GM19023 (cell line): ENCODE measurements around the gene TCP10L.

Source experiments
- ATAC-seq: cut with Tn5 transposase; IDR thresholded peaks from one replicate; pipeline ENCODE4 v1.9.1; 2021; ENCODE audit warnings: mild to moderate bottlenecking, moderate library complexity; ENCODE audit not compliant: unreplicated experiment

The TCP10L gene

DNA sequence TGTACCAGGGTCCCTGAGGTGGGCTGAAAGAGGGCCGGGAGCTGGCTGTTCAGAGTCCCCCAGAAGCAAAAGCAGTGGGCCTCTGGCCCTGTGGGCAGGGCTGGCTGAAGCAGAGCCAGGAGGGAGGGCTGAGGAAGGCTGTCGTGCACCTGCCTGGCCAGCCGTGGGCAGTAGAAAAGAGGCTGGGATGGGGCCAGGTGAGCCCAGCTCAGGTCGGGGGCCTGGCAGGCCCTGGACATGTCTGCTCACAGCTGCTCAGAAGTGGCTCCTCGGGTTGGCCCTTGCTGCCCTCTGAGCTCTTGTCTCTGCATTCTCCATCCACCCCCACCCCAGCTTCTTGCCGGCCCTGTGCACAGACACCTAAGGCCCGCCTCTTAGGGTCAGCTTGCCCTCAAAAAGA lies 60.0 kb downstream of the TCP10L start:
- ATAC-seq: no peak

DNA sequence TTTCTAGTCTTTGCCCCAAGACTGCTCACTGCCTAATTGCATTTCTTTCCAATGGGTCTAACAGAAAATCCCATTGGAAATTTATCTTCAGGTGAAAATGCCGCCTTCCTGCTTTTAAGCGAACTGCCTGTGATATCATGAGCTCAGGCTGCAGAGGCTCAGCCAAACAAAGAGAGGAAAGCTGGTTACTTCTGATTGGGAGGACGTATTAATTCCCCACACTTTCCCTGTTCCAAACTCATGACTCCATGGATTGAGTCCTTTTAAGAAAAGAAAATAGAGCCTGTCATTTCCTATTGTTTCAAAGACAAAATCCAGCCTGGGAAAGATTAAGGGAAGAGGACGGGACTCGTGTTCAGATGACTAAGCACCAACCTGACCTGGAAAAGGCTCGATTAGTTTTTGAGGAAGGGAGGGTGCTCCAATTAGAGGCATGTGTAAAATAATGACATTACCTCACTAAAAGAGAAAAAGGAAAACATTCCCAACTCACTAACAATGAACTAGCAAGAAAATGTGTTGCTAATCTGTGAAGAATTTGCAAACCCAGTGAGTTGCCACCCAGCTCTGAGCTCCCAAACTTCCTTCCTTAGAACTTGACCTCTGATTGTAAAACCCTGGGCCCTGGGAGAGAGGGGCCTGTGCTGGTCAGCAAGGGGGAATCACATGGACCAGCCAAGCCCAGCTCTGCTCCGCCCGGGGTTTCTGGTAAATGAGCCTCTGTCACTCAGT lies 61.2 kb downstream of the TCP10L start:
- ATAC-seq: no peak
